GM10847 (cell line): ENCODE results near the gene IGFBP2.

Experiments
- POLR2A ChIP-seq: IDR thresholded peaks from 2 replicates; pipeline ENCODE4 v1.6.1; 2011; ENCODE audit not compliant: insufficient read length; ENCODE audit errors: extremely low read depth

The IGFBP2 gene

GRCh38 chr2:216604458-216604857, 28.8 kb upstream of the IGFBP2 start:
- TF ChIP-seq POLR2A: no peak

GRCh38 chr2:216606551-216607276, 26.5 kb upstream of the IGFBP2 start:
- no peak for TF ChIP-seq POLR2A

- TF ChIP-seq POLR2A: no peak
Measured at GRCh38 chr2:216607277-216607560, 26.0 kb upstream of the IGFBP2 start.

DNA sequence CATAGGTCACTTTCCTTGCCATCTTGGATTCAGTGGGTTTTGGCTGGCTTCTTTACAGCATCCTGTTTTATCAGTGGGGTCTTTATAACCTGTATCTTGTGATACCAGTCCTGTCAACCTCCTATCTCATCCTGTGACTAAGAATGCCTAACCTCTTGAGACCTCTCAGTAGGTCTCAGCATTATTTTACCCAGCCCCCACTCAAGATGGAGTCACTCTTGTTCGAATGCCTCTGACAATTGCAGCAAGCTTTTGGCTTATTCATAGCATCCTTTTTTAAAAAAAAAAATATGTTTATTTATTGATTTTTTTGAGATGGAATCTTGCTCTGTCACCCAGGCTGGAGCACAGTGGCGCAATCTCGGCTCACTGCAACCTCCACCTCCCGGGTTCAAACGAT, 24.7 kb upstream of the IGFBP2 start:
- no peak for TF ChIP-seq POLR2A

- TF ChIP-seq POLR2A: no peak
Measured at GRCh38 chr2:216615298-216616082, 17.7 kb upstream of the IGFBP2 start.

GRCh38 chr2:216616083-216616678, 17.0 kb upstream of the IGFBP2 start:
- no peak for TF ChIP-seq POLR2A

- no peak for TF ChIP-seq POLR2A
Measured at GRCh38 chr2:216617159-216617815, 15.9 kb upstream of the IGFBP2 start.

- TF ChIP-seq POLR2A: no peak
Measured at GRCh38 chr2:216618785-216619184, 14.4 kb upstream of the IGFBP2 start.

- TF ChIP-seq POLR2A: no peak
Measured at GRCh38 chr2:216619411-216620393, 13.5 kb upstream of the IGFBP2 start.

GRCh38 chr2:216620786-216621185, 12.4 kb upstream of the IGFBP2 start:
- TF ChIP-seq POLR2A: no peak

DNA sequence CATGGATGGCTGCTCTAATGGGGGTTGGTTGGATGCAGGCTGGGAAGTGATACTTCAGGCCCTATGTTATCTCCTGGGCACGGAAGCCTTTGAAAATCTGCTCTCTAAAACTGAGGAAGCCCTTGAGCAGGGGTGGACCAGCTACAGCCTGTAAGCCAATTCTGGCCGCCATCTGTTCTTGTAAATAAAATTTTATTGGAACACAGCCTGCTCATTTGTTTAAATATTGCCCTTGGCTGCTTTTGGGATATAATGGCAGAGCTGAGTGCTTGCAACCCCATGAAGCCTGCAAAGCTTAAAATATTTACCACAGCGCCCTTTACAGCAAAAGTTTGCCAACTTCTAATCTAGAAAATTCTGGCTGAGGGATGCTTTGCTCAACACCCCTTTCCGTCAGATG, 11.9 kb upstream of the IGFBP2 start:
- no peak for TF ChIP-seq POLR2A

- no peak for TF ChIP-seq POLR2A
Measured at GRCh38 chr2:216622526-216622925, 10.7 kb upstream of the IGFBP2 start.

- no peak for TF ChIP-seq POLR2A
Measured at GRCh38 chr2:216624251-216624650, 9.0 kb upstream of the IGFBP2 start.

DNA sequence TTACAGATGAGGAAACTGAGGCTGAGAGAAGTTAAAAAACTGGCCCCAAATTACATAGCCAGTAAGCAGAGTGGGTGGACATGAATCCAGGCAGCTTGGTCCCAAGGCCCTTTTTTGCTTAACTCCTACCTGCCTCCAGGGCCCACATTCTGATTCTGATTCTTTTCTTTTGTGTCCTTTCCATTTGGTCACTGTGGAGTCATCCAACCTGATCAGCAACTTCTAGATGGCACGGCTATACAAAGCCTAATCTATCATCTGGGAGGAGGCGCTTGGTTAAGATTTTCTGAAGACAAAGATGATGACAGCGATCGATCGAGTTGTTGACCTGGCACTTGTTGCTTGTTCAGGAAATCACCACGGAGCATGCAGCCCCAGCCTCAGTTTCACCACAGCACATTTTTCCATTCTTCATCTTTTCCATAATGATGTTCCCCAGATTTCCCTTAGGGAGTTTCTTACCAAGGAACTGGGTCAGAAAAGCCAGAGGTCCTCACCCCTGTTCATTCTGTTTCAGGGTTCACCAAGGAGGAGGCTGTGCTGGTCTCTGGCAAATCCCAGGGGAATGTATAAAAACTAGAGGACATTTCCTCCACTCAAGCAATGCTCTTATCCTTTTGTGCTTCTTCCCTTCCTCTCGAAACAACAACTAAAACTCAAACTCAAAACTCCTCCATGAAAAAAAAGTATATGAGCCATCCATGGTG, 6.9 kb upstream of the IGFBP2 start:
- TF ChIP-seq POLR2A: no peak
